ENCODE results near the gene ABCC8. TPM values are rescaled to one million over a fixed set of nuclear protein-coding genes. Genes with fewer than 3 reads are reported as not detected.

ABCC8 gene
- total and polyA plus RNA-seq, 2 donors (not counting 1 experiment from before 2014, with no cell fraction given): 0.03 to 0.17 TPM

DNA sequence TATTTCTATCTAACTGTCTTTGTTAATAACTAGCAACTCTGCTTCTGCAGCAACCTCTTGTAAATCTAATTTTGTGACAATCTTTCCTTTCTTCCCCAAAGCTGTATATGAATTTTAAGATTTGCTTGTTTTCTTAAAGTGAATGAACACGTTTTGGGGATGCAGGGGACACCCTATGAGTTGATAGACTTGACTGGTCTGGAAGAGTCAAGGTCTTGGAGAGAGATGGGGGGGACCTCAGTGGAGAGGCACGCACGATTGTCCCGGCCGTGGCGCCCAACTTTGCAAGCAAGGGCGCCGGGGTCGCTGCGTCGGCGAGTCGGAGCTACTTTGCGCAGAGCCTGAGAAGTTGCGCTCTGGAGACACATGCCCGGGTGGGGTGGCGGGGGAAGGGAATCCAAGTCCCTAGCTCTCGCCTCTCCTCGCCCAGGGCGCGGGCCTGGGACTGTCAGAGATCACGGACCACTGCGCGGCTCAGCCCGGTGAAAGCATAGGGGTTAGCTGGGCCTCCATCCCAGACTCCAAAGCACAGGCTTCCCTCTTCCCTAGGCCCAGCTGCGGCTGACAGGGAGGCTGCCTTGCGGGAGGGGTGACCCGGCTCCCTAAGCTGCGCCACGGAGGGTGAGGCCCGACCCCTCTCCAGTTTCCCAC, 854 bp downstream of the ABCC8 start:
- H4K20me1 ChIP-seq (ENCODE audit: control insufficient read depth, insufficient read depth, low read length, poor library complexity, severe bottlenecking): no peaks in the 10 kb centered on the region
- H3K9ac ChIP-seq (ENCODE audit: low read length): no peak overlapping the region
- intact Hi-C loops (cut with micrococcal nuclease): no loop called here
- no peaks in the 10 kb centered on the region for H3K9me3 ChIP-seq (ENCODE audit: control extremely low read depth in 1 of 3, control insufficient read depth in 2 of 3, insufficient read depth in 1 of 3, low read length in 2 of 3)
- no peak overlapping the region for H3K4me2 ChIP-seq (replicated peaks; ENCODE audit: low read depth, low read length, poor library complexity, severe bottlenecking)
- H3K79me2 ChIP-seq (ENCODE audit: control insufficient read depth, insufficient read depth, low read length): no peaks in the 10 kb centered on the region
- peaks cover 0 to 44% (median 8%) of the 10 kb centered on the region in 4 experiments for H3K27me3 ChIP-seq (replicated peaks in 1 of 4; ENCODE audit: control extremely low read depth in 1 of 4, control insufficient read depth in 3 of 4, insufficient read depth in 4 of 4, low read length in 3 of 4)
- ATAC-seq (ENCODE audit: low read depth) (no peak), DNase-seq (no peak)
- H3K4me3 ChIP-seq (ENCODE audit: control extremely low read depth in 1 of 5, extremely low read depth in 1 of 5, insufficient read depth in 1 of 5, low read depth in 2 of 5, low read length in 4 of 5): no peak overlapping the region
- Mint-ChIP-seq H3K9me3 (ENCODE audit: insufficient read depth) (no peaks in the 10 kb centered on the region), H3K27me3 (peaks cover 49% of the 10 kb centered on the region), H3K4me1 (no peaks in the 10 kb centered on the region), H3K27ac (no peak overlapping the region), H3K4me3 (no peak overlapping the region)
- H3K4me1 ChIP-seq (ENCODE audit: control insufficient read depth in 2 of 2, insufficient read depth in 2 of 2, low read length in 2 of 2): no peaks in the 10 kb centered on the region
- CTCF ChIA-PET: no interaction called here
- WGBS (ENCODE audit: insufficient coverage): 6% methylated on average over 30 of the region's 31 CpGs
- POLR2A ChIA-PET: no interaction called here
- TF ChIP-seq, protein P1, sequence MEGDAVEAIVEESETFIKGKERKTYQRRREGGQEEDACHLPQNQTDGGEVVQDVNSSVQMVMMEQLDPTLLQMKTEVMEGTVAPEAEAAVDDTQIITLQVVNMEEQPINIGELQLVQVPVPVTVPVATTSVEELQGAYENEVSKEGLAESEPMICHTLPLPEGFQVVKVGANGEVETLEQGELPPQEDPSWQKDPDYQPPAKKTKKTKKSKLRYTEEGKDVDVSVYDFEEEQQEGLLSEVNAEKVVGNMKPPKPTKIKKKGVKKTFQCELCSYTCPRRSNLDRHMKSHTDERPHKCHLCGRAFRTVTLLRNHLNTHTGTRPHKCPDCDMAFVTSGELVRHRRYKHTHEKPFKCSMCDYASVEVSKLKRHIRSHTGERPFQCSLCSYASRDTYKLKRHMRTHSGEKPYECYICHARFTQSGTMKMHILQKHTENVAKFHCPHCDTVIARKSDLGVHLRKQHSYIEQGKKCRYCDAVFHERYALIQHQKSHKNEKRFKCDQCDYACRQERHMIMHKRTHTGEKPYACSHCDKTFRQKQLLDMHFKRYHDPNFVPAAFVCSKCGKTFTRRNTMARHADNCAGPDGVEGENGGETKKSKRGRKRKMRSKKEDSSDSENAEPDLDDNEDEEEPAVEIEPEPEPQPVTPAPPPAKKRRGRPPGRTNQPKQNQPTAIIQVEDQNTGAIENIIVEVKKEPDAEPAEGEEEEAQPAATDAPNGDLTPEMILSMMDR (IDR thresholded peaks at IDR 0.05): no peak
- TF ChIP-seq EZH2 (IDR thresholded peaks at IDR 0.05; ENCODE audit: borderline replicate concordance, insufficient read depth, low read depth, low read length, poor library complexity, severe bottlenecking): no peak
- no peaks in the 10 kb centered on the region for H3K36me3 ChIP-seq (replicated peaks in 1 of 2; ENCODE audit: control extremely low read depth in 1 of 2, control insufficient read depth in 1 of 2, extremely low read depth in 1 of 2, insufficient read depth in 2 of 2, low read length in 1 of 2)
- H3K27ac ChIP-seq (ENCODE audit: low read length in 2 of 2): no peak overlapping the region
- no peak overlapping the region for H2AFZ ChIP-seq (ENCODE audit: insufficient read depth, low read depth, low read length, poor library complexity, severe bottlenecking)

DNA sequence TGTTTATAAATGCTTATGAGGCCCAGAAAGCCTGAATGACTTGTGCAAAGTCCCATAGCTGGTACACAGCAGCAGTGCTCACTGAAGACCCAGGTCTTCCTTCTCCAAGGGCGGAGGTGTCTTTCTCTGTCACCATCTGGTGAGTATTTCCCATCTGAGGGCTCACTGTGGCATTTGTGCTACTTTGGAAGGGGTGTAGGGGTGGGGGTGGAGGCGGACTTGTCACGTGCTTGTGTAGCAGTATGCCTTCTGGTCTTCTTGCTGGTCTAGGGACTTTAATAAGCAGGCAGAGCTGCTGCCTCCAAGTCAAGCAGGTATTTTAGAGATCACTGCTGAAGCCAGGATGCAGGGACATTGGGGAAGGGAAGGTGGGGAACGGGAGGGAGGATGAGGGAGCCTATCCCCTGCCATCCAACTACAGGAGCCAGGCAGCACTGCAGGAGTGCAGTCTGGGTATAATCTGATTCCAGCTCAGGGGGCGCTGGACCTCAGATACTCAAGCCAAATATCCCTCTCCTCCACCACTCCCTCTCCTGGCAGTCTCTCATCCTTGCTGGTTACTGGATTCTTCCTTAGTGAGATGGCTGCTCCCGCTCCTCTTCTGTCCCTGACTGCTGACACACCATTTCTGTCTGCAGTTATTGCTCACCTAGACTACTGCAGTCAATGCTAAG, 3.4 kb downstream of the ABCC8 start:
- intact Hi-C loops (cut with micrococcal nuclease): no loop called here
- Histone ChIP-seq H3K36me3 (replicated peaks in 1 of 2; ENCODE audit: control extremely low read depth in 1 of 2, control insufficient read depth in 1 of 2, extremely low read depth in 1 of 2, insufficient read depth in 2 of 2, low read length in 1 of 2) (no peaks in the 10 kb centered on the region), H3K4me3 (ENCODE audit: control extremely low read depth in 1 of 5, extremely low read depth in 1 of 5, insufficient read depth in 1 of 5, low read depth in 2 of 5, low read length in 4 of 5) (no peak overlapping the region), H3K79me2 (ENCODE audit: control insufficient read depth, insufficient read depth, low read length) (no peaks in the 10 kb centered on the region), H3K9ac (ENCODE audit: low read length) (no peak overlapping the region), H3K4me2 (replicated peaks; ENCODE audit: low read depth, low read length, poor library complexity, severe bottlenecking) (no peak overlapping the region), H4K20me1 (ENCODE audit: control insufficient read depth, insufficient read depth, low read length, poor library complexity, severe bottlenecking) (no peaks in the 10 kb centered on the region), H3K27me3 (replicated peaks in 1 of 4; ENCODE audit: control extremely low read depth in 1 of 4, control insufficient read depth in 3 of 4, insufficient read depth in 4 of 4, low read length in 3 of 4) (peaks cover 0 to 38% (median 5%) of the 10 kb centered on the region in 4 experiments), H3K27ac (ENCODE audit: low read length in 2 of 2) (no peak overlapping the region), H2AFZ (ENCODE audit: insufficient read depth, low read depth, low read length, poor library complexity, severe bottlenecking) (no peak overlapping the region), H3K9me3 (ENCODE audit: control extremely low read depth in 1 of 3, control insufficient read depth in 2 of 3, insufficient read depth in 1 of 3, low read length in 2 of 3) (no peaks in the 10 kb centered on the region), H3K4me1 (ENCODE audit: control insufficient read depth in 2 of 2, insufficient read depth in 2 of 2, low read length in 2 of 2) (no peaks in the 10 kb centered on the region)
- Mint-ChIP-seq H3K27me3 (peaks cover 39% of the 10 kb centered on the region), H3K9me3 (ENCODE audit: insufficient read depth) (no peaks in the 10 kb centered on the region), H3K27ac (no peak overlapping the region), H3K4me1 (no peaks in the 10 kb centered on the region), H3K4me3 (no peak overlapping the region)
- TF ChIP-seq, protein P1 (IDR thresholded peaks at IDR 0.05): no peak
- no peak for TF ChIP-seq EZH2 (IDR thresholded peaks at IDR 0.05; ENCODE audit: borderline replicate concordance, insufficient read depth, low read depth, low read length, poor library complexity, severe bottlenecking)
- 56% methylated on average over 4 of the region's 6 CpGs for WGBS (ENCODE audit: insufficient coverage)
- ATAC-seq (ENCODE audit: low read depth): no peak
- CTCF ChIA-PET: no interaction called here
- no peak for DNase-seq
- POLR2A ChIA-PET: no interaction called here

Data from B cell (primary cell).